HT-29 (cell line): ENCODE data around the gene SLC9A3. TPM values are rescaled to one million over a fixed set of nuclear protein-coding genes. Genes with fewer than 3 reads are reported as not detected.

Source experiments
- DNase-seq: peaks from one replicate; pipeline ENCODE4 v3.0.0-alpha.2; 2015; ENCODE audit warnings: low spot score
- total RNA-seq: library from RNA; depleted of rRNA; stranded (reverse); fragments of >200 nt; shearing (Covaris generic); gene quantifications from 2 replicates; pipeline ENCODE4 v1.2.3, GENCODE V29; 2014

SLC9A3 gene
- total RNA-seq, 1 experiment from 2014 or later: 11.5 TPM

- DNase-seq: no peak
Observed at GRCh38 chr5:444226-444625, 80.0 kb downstream of the SLC9A3 start.

- DNase-seq: peak; percentile 41
Observed at GRCh38 chr5:443239-444151, 80.8 kb downstream of the SLC9A3 start.

GRCh38 chr5:442335-443238, 81.7 kb downstream of the SLC9A3 start, which contains the start of gene EXOC3:
Gene EXOC3 (plus strand): TSS chr5:443176. CDS start chr5:446206, 3,030 bp downstream.
- DNase-seq: peak; percentile 80

DNA sequence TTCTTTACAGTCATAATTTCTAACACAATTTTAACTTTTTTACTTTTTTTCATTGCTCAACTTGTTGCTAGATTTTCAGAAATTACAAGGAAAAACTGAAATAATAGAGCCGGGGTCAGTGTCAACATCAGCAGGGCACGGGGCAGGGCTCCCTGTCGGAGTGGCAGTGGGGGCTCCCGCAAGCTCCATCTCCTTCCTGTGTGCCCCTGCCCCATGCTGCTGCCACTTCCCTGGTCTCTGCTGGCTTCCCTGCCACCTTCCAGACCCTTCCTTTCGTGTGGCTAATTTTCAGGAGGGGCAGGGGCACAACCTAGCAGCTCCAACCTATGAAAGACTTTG, 82.3 kb downstream of the SLC9A3 start:
- no peak for DNase-seq

DNA sequence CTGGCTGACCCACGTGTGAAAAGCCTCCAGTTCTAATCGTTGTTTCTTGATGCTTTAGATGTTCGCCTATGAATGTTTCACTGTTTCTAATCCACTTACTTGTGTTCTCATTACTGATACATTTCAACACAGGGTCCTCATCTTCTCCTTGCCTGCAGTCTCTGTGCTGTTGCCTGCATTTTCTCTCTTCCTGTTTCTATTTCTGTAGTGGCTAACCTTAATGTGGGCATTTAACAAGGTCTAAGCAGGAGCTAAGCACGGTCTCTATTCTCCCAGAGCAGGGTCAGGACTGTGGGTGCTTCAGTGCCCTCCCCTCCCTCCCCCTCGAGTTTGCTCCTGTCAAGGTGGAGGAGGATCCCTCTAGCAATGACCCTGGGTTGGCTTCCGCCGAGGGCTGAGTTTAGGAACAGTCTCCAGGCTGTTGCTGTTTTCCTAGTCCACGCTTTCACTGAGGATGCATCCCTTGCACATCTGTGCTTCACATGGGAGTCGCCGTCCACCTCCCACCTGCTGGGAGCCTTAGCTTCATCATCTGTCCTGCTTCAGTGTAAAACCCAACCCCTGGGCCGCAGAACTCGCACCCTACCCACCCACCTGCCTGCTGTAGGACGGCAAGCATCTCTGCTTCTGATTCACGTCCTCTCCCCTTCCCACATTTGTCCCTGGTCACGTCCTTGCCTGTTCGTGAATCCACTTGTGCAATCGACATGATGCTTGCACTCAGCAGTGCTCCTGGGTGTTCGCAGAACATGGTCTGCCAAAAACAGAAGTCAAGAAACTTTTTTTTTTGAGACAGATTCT, 83.6 kb downstream of the SLC9A3 start:
- DNase-seq: no peak

DNA sequence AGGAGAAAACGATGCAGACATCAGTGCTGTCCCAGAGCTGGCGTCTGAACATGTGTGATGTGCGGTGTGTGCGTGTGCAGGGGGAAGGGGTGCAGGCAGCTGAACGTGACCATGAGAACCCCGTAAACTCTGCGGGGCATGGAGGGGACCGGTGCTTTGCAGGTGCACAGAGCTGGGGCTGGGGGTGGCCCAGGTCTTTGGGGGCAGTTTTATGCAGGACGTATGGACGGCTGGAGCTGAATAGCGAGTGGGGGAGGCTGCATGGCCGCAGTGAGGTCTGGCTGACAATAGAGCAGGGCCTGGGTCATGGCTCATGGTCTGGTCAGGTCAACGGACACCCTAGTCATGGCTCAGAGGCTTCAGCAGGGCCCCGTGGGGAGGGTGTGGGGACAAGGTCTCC, 84.6 kb downstream of the SLC9A3 start:
- no peak for DNase-seq

DNA sequence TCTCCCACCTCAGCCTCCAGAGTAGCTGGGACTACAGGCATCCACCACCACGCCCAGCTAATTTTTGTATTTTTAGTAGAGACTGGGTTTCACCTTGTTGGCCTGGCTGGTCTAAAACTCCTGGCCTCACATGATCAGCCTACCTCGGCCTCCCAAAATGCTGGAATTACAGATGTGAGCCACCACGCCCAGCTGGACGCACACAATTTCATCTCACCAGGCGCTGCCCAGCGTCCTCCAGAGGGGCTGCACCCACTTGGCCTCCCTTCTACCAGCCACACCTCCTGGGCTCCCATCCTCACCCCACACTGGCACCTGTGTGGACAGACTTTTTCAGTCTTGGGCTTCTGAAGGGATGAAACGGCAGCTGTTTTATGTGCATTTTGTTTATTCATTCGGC, 85.1 kb downstream of the SLC9A3 start:
- DNase-seq: no peak

DNA sequence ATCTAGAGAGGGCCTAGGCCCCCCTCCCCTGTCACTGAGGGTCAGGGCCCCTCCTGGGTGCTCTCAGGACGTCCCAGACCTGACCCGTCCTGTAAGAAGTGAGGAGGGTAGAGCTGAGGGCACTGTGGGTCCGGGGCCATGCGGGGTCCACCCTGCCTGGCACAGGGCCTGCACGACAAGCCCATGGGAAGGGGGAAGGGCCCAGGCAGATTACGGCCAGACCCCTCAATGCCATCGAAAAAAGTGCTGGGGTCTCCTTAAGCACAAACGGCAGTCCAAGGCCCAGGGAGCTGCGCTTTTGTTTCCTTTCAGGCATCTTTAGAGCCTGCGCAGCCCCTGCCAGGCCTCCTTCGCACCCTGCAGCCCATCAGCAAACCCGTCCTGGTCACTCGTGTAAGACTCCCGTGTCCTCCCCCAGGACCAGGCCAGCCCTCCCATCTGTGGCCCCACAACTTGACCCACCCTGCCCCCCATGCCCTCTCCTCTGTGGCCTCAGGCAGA, 85.7 kb downstream of the SLC9A3 start:
- DNase-seq: no peak

DNA sequence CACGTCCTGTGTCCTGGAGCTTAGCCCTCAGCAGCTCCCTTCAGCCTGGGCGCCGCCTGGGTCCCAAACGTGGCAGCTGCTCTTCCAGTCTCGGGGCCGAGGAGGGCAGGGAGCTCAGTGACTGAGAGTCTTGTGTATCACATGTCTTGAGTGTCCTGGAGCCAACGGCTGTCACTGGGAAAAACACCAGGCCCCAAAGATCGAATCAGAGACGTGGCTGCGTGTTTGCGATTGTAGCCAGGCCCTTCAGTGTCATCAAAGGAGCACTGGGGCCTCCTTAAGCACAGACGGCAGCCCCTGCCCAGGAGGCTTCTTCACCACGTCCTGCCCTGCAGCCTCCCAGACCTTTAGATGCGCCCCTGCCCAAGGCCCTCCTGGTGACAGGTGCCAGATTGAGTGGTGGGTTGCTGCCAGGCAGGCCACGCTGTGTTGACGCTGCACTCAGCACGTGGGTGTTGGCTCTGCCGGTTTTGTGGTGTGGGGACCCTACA, 86.9 kb downstream of the SLC9A3 start:
- no peak for DNase-seq

- no peak for DNase-seq
Observed at GRCh38 chr5:436641-436975, 87.6 kb downstream of the SLC9A3 start.

DNA sequence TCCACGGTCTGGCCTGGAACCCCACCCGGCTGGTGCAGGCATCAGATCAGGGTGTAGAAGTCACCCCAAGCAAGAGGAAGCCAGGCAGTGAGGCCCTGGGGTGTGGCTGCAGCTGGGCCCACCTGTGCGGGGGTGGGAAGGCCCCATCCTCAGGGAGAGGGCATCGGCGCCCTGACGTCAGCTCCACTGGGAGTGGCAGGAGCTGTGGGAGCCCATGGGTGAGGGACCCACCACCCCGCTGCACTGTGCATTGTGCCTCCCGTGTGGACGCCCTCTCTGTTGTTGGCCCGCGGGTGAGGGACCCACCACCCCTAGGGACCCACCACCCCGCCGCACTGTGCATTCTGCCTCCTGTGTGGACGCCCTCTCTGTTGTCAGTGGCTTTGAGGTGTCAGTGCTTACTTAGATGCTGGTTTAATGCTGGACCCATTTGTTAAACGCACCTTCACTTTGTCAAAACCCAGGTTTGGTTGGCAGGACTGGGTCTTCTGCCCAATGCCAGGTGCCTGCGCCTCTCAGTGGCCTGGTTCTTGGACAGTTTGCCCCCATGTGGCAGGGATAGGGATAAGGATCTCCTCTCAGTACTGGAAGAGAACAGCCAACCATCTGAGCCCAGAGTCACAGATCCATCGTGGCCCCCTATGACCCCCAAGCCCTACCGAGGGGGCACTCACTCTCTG, 88.1 kb downstream of the SLC9A3 start:
- peak; percentile 73 for DNase-seq

DNA sequence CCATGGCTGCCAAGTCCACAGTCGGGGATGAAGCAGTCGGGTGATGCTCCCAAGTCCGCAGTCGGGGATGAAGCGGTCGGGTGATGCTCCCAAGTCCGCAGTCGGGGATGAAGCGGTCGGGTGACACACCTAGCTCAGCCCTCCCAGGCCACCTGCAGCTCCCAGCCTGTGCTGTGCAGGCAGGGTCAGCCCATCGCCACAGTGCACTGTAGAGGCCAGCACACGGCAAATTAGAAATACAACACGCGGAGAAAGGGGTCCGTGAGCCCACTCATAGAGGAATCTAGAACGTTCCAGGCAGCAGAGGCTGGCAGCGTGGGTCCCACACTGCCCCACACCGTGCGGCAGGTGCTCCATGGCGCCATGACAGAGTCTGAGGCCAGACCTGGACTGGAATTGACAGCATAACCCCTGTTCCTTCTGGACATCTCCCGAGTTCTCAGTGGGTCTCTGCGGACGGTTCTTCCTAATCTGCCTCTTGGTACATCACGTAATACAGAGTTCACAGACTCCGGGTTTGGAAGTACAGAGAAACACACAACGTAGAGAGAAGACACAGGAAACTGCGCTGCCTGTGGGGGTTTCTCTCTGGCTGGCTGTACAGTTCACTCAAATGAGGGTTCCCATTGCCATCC, 89.0 kb downstream of the SLC9A3 start:
- DNase-seq: no peak

DNA sequence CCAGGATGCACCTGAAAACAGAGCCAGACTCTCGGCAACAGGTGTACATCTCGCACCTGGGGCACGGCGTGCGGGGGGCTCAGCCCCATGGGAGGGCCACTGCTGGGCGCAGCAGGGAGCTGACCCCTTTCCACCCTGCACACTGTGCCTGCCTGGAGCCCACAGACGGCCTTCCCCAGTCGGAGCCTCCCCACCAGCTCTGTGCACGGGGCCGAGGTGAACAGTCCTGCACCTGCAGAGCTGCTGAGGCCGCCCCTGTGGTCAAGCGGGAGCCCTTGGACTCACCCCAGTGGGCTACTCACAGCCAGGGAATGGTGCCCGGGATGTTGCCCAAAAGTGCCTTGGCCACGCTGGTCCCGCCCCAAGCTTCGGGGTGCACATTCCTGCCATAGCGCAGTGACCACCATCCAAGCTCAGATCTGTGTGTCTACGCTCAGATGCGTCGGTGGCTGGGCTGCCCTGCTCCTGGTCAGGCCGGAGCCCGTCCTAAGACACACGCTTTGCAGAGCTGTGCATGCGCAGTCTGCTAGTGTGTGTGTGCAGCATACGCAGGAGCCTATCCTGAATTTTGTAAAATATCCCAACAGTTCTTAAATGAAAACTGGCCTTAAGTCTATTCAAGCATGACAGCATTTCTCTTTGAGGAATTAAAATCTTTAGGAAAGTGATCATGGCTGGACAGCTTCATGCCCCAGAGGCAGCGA, 89.7 kb downstream of the SLC9A3 start:
- no peak for DNase-seq

GRCh38 chr5:433836-434235, 90.4 kb downstream of the SLC9A3 start:
- DNase-seq: no peak

DNA sequence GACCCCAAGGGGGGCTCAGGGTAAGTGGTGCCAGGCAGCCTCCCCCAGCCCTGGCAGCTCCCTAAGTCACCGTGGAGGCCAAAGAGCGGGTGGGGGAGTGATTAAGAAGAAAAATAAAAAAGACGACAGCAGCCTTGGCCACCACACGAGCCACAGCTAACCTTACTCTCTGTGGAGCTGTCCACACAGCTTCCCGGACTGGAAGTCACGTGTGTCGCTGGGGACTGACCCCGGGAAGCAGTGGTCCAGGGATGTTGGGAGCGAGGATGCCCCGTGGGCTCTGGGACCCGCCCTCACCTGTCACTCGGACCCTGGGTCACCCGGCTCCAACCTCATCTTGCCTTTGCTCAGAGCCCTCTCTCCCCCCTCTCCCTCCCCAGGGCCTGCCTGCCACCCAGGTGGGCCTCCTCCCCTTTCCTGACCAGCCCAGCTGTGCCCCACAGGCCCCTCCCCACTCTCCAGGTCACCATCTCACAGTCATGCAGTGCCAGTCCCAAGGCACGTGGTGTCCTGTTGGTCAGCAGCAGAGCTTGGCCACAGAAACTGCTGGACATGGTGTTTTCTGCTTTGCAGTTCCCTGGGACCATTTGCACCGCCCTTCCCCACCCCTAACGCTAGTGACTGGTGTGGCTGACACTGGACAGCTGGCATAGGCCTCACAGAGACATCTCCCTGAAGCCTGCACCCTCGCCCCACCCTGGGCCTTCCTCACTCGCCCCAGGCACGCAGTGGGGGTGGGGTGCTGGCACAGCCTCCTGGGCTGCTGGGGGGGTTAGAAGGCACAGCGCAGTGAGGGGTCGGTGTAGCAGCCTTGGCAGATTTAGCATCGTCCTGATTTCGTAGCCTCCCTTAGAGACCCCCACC, 91.1 kb downstream of the SLC9A3 start:
- DNase-seq: peak; percentile 31

GRCh38 chr5:432201-432927, 91.9 kb downstream of the SLC9A3 start:
- DNase-seq: no peak

GRCh38 chr5:431711-432050, 92.6 kb downstream of the SLC9A3 start:
- DNase-seq: no peak
